Panc1 (cell line): ENCODE measurements around the gene DEDD. TPM values are rescaled to one million over a fixed set of nuclear protein-coding genes. Genes with fewer than 3 reads are reported as not detected.

Experiments
- ATAC-seq: fragments of 200-7000 bp; cut with Tn5 transposase; 2 replicates; pipeline ENCODE4 v1.9.1; 2020; ENCODE audit warnings: mild to moderate bottlenecking, moderate library complexity
- BruUV-seq: library from RNA; stranded (reverse); fragments of 400-500 nt; replicated peaks from 2 replicates; lab custom pipeline; 2021; lab: Mats Ljungman, UMichigan
- CTCF ChIA-PET: fragments of 300-600 bp; sonication (Branson Sonifier 250); formaldehyde crosslinking; loops from one replicate; lab custom pipeline; 2022; ENCODE audit warnings: antibody characterized with exemption; lab: Charles Lee
- POLR2A ChIA-PET: fragments of 300-600 bp; sonication (Branson Sonifier 250); formaldehyde crosslinking; loops from one replicate; lab custom pipeline; 2022; ENCODE audit warnings: antibody characterized with exemption; lab: Charles Lee
- DNase-seq: peaks from one replicate; pipeline ENCODE4 v3.0.0-alpha.2; 2010; ENCODE audit warnings: low read depth, low spot score
- H3K27ac ChIP-seq: 2 replicates; pipeline ENCODE4 v1.5.1; 2011; ENCODE audit warnings: mild to moderate bottlenecking, low read length, inconsistent platforms
- H3K27me3 ChIP-seq: fragments of 200-500 bp; sonication (Bioruptor generic); 2 replicates; pipeline ENCODE4 v1.6.0; 2014; ENCODE audit warnings: low read length, inconsistent platforms; ENCODE audit not compliant: control insufficient read depth, insufficient read depth
- H3K36me3 ChIP-seq: fragments of 200-500 bp; sonication (Bioruptor generic); 2 replicates; pipeline ENCODE4 v1.5.1; 2014; ENCODE audit warnings: inconsistent platforms, mild to moderate bottlenecking, low read length, moderate library complexity; ENCODE audit not compliant: control insufficient read depth, insufficient read depth
- H3K4me1 ChIP-seq: 2 replicates; pipeline ENCODE4 v1.5.1; 2011; ENCODE audit warnings: inconsistent platforms, mild to moderate bottlenecking, low read length, moderate library complexity; ENCODE audit not compliant: control insufficient read depth, insufficient read depth
- H3K4me3 ChIP-seq, 2 experiments: 2 replicates each; pipeline ENCODE4 v1.5.1; 2011 to 2012; ENCODE audit warnings: low read depth in 2 of 2, low read length in 2 of 2, mild to moderate bottlenecking in 2 of 2, inconsistent platforms in 1 of 2, moderate library complexity in 1 of 2
- H3K9me3 ChIP-seq: fragments of 200-500 bp; sonication (Bioruptor generic); 2 replicates; pipeline ENCODE4 v1.5.1; 2014; ENCODE audit warnings: low read depth, mild to moderate bottlenecking, inconsistent platforms, low read length, moderate library complexity; ENCODE audit not compliant: control insufficient read depth, insufficient read depth
- POLR2AphosphoS5 ChIP-seq: IDR thresholded peaks from 2 replicates; pipeline ENCODE4 v1.6.1; 2012; ENCODE audit warnings: mild to moderate bottlenecking, low read depth, low read length, moderate library complexity
- SIN3A ChIP-seq: IDR thresholded peaks from 2 replicates; pipeline ENCODE4 v1.6.1; 2012; ENCODE audit warnings: low read depth, mild to moderate bottlenecking, low read length, moderate library complexity, borderline replicate concordance; ENCODE audit not compliant: insufficient read depth
- TCF7L2 ChIP-seq: IDR thresholded peaks from 2 replicates; pipeline ENCODE4 v1.6.1; 2011; ENCODE audit warnings: mild to moderate bottlenecking, low read depth, low read length, inconsistent platforms
- in situ Hi-C: cut with HindIII; loops from 2 replicates; pipeline ENCODE4 v1.10.0; 2016; ENCODE audit warnings: low sequenced_read_pairs, low pct_unique_long_range_greater_than_20kb
- intact Hi-C: fragments of 100-400 bp; cut with micrococcal nuclease; formaldehyde crosslinking; loops from one replicate; pipeline ENCODE4 v1.10.0; 2022; ENCODE audit not compliant: unreplicated experiment
- total RNA-seq: library from RNA; stranded (reverse); gene quantifications from one replicate; pipeline ENCODE4 v1.2.1, GENCODE V29; 2021; ENCODE audit not compliant: unreplicated experiment
- TF ChIP-seq, protein P1 (sequence below): fragments of 450-650 bp; IDR thresholded peaks from 2 replicates; pipeline ENCODE4 v1.5.1; 2017; ENCODE audit warnings: mild to moderate bottlenecking
- TF ChIP-seq, protein P2 (sequence below), 2 experiments: IDR thresholded peaks; 2 replicates each; pipeline ENCODE4 v1.6.1; 2011 to 2012; ENCODE audit warnings: low read depth in 2 of 2, control low read depth in 1 of 2, low read length in 1 of 2, mild to moderate bottlenecking in 1 of 2, moderate library complexity in 1 of 2; ENCODE audit not compliant: insufficient read depth in 1 of 2

Gene DEDD
- total RNA-seq, 1 experiment from 2014 or later = 42.5 TPM

DNA sequence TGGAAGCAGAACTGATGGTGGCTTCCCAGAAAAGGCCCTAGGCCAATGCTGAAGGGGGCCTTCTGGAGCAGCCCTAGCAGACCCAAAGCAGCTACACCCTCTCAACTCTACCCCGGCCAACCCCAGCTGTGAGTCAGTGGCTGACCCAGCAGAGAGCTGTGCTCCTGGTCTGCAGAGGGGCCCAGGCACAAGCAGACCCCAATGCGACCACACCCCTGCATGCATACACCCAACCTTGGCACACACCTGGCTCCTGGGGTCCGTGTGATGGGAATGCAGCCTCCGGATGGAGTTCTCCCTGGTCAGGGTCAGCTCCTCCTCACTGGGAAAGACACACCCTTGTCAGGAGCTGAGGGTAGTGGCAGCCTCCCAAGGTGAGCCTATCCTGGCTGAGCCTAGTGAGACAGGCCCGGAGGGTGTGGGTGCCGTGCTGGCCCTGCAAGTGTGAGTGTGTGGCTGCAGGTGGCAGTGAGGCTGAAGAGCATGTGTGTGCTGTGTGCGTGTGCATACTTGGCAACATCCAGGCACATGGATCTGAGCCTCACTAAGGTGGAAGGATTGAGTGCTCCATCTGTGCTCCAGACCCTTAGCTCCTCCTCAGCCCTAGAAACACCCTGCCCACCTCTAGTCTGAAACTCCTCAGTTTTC, 58.9 kb downstream of the DEDD start:
- DNase-seq (no peak), ATAC-seq (peak; percentile 66; the same call in 1 of the 2 replicates)
- H3K27me3 ChIP-seq = no peaks in the 10 kb centered on the region
- no peaks in the 10 kb centered on the region for H3K4me1 ChIP-seq
- no peaks in the 10 kb centered on the region for H3K9me3 ChIP-seq
- in situ Hi-C loops = no loop called here
- intact Hi-C loops = no loop called here
- ChIA-PET CTCF (interaction anchor here (0.5 to 0.9 kb wide), 2 partner anchors 24 to 68 kb away, joined by 3 to 4 read pairs; no protein-coding TSS in a partner anchor), POLR2A (interaction anchor here (0.5 kb wide), 1 partner anchor 52 kb away, joined by 8 read pairs; the partner anchor contains the start of gene F11R)
- no TSS peak for BruUV-seq
- no peak overlapping the region for H3K4me3 ChIP-seq
- H3K27ac ChIP-seq = no peak overlapping the region
- no peak for TF ChIP-seq TCF7L2
- TF ChIP-seq SIN3A = no peak
- TF ChIP-seq, protein P1, sequence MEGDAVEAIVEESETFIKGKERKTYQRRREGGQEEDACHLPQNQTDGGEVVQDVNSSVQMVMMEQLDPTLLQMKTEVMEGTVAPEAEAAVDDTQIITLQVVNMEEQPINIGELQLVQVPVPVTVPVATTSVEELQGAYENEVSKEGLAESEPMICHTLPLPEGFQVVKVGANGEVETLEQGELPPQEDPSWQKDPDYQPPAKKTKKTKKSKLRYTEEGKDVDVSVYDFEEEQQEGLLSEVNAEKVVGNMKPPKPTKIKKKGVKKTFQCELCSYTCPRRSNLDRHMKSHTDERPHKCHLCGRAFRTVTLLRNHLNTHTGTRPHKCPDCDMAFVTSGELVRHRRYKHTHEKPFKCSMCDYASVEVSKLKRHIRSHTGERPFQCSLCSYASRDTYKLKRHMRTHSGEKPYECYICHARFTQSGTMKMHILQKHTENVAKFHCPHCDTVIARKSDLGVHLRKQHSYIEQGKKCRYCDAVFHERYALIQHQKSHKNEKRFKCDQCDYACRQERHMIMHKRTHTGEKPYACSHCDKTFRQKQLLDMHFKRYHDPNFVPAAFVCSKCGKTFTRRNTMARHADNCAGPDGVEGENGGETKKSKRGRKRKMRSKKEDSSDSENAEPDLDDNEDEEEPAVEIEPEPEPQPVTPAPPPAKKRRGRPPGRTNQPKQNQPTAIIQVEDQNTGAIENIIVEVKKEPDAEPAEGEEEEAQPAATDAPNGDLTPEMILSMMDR = no peak
- TF ChIP-seq, protein P2, sequence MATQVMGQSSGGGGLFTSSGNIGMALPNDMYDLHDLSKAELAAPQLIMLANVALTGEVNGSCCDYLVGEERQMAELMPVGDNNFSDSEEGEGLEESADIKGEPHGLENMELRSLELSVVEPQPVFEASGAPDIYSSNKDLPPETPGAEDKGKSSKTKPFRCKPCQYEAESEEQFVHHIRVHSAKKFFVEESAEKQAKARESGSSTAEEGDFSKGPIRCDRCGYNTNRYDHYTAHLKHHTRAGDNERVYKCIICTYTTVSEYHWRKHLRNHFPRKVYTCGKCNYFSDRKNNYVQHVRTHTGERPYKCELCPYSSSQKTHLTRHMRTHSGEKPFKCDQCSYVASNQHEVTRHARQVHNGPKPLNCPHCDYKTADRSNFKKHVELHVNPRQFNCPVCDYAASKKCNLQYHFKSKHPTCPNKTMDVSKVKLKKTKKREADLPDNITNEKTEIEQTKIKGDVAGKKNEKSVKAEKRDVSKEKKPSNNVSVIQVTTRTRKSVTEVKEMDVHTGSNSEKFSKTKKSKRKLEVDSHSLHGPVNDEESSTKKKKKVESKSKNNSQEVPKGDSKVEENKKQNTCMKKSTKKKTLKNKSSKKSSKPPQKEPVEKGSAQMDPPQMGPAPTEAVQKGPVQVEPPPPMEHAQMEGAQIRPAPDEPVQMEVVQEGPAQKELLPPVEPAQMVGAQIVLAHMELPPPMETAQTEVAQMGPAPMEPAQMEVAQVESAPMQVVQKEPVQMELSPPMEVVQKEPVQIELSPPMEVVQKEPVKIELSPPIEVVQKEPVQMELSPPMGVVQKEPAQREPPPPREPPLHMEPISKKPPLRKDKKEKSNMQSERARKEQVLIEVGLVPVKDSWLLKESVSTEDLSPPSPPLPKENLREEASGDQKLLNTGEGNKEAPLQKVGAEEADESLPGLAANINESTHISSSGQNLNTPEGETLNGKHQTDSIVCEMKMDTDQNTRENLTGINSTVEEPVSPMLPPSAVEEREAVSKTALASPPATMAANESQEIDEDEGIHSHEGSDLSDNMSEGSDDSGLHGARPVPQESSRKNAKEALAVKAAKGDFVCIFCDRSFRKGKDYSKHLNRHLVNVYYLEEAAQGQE (IDR thresholded peaks at IDR 0.05; ENCODE audit: insufficient read depth in 1 of 2, low read depth in 2 of 2, low read length in 1 of 2) = no peak
- TF ChIP-seq POLR2AphosphoS5 = no peak
- no peaks in the 10 kb centered on the region for H3K36me3 ChIP-seq

DNA sequence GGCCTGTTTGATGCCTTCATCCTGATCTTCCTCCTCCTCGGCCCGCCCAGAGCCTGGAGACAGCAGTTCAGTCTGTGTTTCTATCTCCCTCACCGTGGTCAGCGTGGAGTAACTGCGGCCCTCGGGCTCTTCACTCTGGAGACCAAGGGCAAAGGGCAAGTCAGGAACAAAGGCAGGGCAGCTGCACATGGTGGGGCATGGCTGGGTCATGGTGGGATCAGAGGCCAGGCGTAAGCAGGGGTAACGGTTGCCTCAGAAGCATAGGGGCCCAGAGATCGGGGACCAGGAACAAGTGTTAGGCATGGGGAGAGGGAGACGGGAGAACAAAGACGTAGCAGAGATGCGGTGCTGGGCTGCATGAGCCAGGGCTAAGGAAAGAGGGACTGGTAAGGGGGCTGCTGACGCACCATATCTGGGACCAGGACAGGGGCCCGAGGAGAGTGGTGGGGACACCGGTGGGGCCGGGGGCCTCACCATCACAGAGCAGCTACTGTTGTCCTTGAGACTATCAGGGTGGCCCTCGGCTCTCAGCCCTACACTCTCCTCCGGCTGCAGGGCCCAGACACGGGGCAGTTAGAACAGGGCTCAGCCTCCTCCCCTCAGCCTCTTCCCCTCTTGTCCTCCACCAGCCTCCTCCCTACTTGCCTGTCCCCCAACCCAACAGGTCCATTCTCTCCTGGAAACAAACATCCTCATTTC, 59.6 kb downstream of the DEDD start:
- Histone ChIP-seq H3K4me1 (no peaks in the 10 kb centered on the region), H3K4me3 (no peak overlapping the region), H3K27ac (no peak overlapping the region), H3K9me3 (no peaks in the 10 kb centered on the region), H3K36me3 (no peaks in the 10 kb centered on the region), H3K27me3 (no peaks in the 10 kb centered on the region)
- BruUV-seq = no TSS peak
- no peak for ATAC-seq
- no peak for DNase-seq
- ChIA-PET CTCF (no interaction called here), POLR2A (interaction anchor here (0.5 kb wide), 1 partner anchor 52 kb away, joined by 8 read pairs; the partner anchor contains the start of gene F11R)
- TF ChIP-seq SIN3A (no peak), TCF7L2 (no peak), POLR2AphosphoS5 (no peak)
- in situ Hi-C loops (no loop called here), intact Hi-C loops (no loop called here)
